ENCODE data around the gene PHLDA2. TPM values are rescaled to one million over a fixed set of nuclear protein-coding genes. Genes with fewer than 3 reads are reported as not detected.

PHLDA2 gene
- total and polyA plus RNA-seq, 9 of the 15 experiments (the other 6 are each of a cell fraction or from before 2014, with no cell fraction given), result 0.43 to 42.4 (median 4.7) TPM

- H4K20me1 ChIP-seq (replicated peaks; ENCODE audit: control insufficient read depth, insufficient read depth, low read length), result no peaks in the 10 kb centered on the region
- in situ Hi-C loops (cut with MboI) (no loop called here), intact Hi-C loops (cut with micrococcal nuclease) (loop anchor here (10.0 kb wide), 1 partner anchor 316 kb away; no protein-coding TSS in a partner anchor)
- H2AFZ ChIP-seq (ENCODE audit: low read depth, low read length), result no peak overlapping the region
- H3K4me2 ChIP-seq (ENCODE audit: insufficient read depth, low read length), result no peak overlapping the region
- no peaks in the 10 kb centered on the region for H3K9me1 ChIP-seq (ENCODE audit: control insufficient read depth, insufficient read depth, low read length)
- ChIA-PET CTCF (ENCODE audit: low intra/inter-chr PET ratio) (no interaction called here), POLR2A (interaction anchor here (1.0 to 1.1 kb wide), 2 partner anchors 13 to 181 kb away, joined by 4 to 5 read pairs; partner anchors contain the start of gene KCNQ1OT1)
- 47% methylated on average over 6 of the region's 7 CpGs for WGBS (ENCODE audit: insufficient coverage, low coverage, missing lambda C conversion rate)
- H3K36me3 ChIP-seq (ENCODE audit: control insufficient read depth, insufficient read depth, low read length), result no peaks in the 10 kb centered on the region
- H3K27me3 ChIP-seq (ENCODE audit: control insufficient read depth in 2 of 2, insufficient read depth in 2 of 2, low read length in 2 of 2), result 0 out of 5 replicates have a peak, but pooled peaks cover 0 to 12% of the 10 kb centered on the region in 2 experiments
- H3K9me3 ChIP-seq (replicated peaks; ENCODE audit: control insufficient read depth, insufficient read depth, low read depth, low read length), result peaks cover 6% of the 10 kb centered on the region
- no peak for FAIRE-seq
- no TSS peak for BruUV-seq (replicated peaks)
- no peak overlapping the region for H3K27ac ChIP-seq (ENCODE audit: extremely low read depth, low read depth, low read length)
- ATAC-seq, result no peak
- TF ChIP-seq BRF1 (IDR thresholded peaks at IDR 0.05; ENCODE audit: borderline replicate concordance, extremely low read depth, insufficient read length) (no peak), NFIC (IDR thresholded peaks at IDR 0.05) (peak; percentile 49)
- H3K4me3 ChIP-seq, result no peak overlapping the region
- no peak for DNase-seq (ENCODE audit: extremely low read depth in 1 of 4, low spot score in 3 of 4)
- peak overlapping the region in 1 of 2 experiments; percentile 38; a peak in 1 of 4 replicates for H3K9ac ChIP-seq (ENCODE audit: insufficient read depth in 1 of 2, low read depth in 2 of 2, low read length in 2 of 2)
- H3K79me2 ChIP-seq (ENCODE audit: control insufficient read depth, insufficient read depth, low read length), result no peaks in the 10 kb centered on the region
- H3K4me1 ChIP-seq (replicated peaks in 1 of 2; ENCODE audit: control insufficient read depth in 2 of 2, insufficient read depth in 2 of 2, low read length in 2 of 2), result peaks cover 5 to 43% of the 10 kb centered on the region in 2 experiments; a peak in 3 of 5 replicates
Measured at GRCh38 chr11:2880646-2881045, 48.6 kb downstream of the PHLDA2 start.

GRCh38 chr11:2878782-2879181 lies 50.4 kb downstream of the PHLDA2 start:
- DNase-seq (ENCODE audit: extremely low read depth in 1 of 4, low spot score in 3 of 4) (no peak), ATAC-seq (no peak), FAIRE-seq (no peak)
- Histone ChIP-seq H3K79me2 (ENCODE audit: control insufficient read depth, insufficient read depth, low read length) (no peaks in the 10 kb centered on the region), H3K4me3 (no peak overlapping the region), H3K9me3 (replicated peaks; ENCODE audit: control insufficient read depth, insufficient read depth, low read depth, low read length) (peaks cover 6% of the 10 kb centered on the region), H3K9me1 (ENCODE audit: control insufficient read depth, insufficient read depth, low read length) (no peaks in the 10 kb centered on the region), H3K27ac (ENCODE audit: extremely low read depth, low read depth, low read length) (no peak overlapping the region), H2AFZ (ENCODE audit: low read depth, low read length) (no peak overlapping the region), H3K4me1 (replicated peaks in 1 of 2; ENCODE audit: control insufficient read depth in 2 of 2, insufficient read depth in 2 of 2, low read length in 2 of 2) (peaks cover 0 to 25% of the 10 kb centered on the region in 2 experiments; a peak in 3 of 5 replicates), H4K20me1 (replicated peaks; ENCODE audit: control insufficient read depth, insufficient read depth, low read length) (no peaks in the 10 kb centered on the region), H3K36me3 (ENCODE audit: control insufficient read depth, insufficient read depth, low read length) (no peaks in the 10 kb centered on the region), H3K27me3 (ENCODE audit: control insufficient read depth in 2 of 2, insufficient read depth in 2 of 2, low read length in 2 of 2) (peaks cover 0 to 12% of the 10 kb centered on the region in 2 experiments; a peak in 1 of 5 replicates), H3K9ac (ENCODE audit: insufficient read depth in 1 of 2, low read depth in 2 of 2, low read length in 2 of 2) (no peak overlapping the region), H3K4me2 (ENCODE audit: insufficient read depth, low read length) (no peak overlapping the region)
- intact Hi-C loops (cut with micrococcal nuclease) (no loop called here), in situ Hi-C loops (cut with MboI) (no loop called here)
- WGBS (ENCODE audit: insufficient coverage, low coverage, missing lambda C conversion rate), result 41% methylated on average over 8 of the region's 8 CpGs
- BruUV-seq (replicated peaks), result no TSS peak
- ChIA-PET POLR2A (no interaction called here), CTCF (ENCODE audit: low intra/inter-chr PET ratio) (no interaction called here)
- TF ChIP-seq CHD4 (IDR thresholded peaks at IDR 0.05; ENCODE audit: insufficient read depth, insufficient replicate concordance, low read depth, low read length, poor library complexity, severe bottlenecking) (no peak), BCOR (IDR thresholded peaks at IDR 0.05) (peak; percentile 57; the same call in 1 of the 2 replicates), ZFP91 (CRISPR knock-in tag; IDR thresholded peaks at IDR 0.05) (no peak), ETS2 (tag; IDR thresholded peaks at IDR 0.05; ENCODE audit: borderline replicate concordance, poor library complexity, severe bottlenecking) (no peak), PCBP1 (IDR thresholded peaks at IDR 0.05; ENCODE audit: low read depth, low read length, poor library complexity, severe bottlenecking) (no peak), SNIP1 (IDR thresholded peaks at IDR 0.05; ENCODE audit: low read depth) (no peak), NR4A1 (CRISPR knock-in tag; IDR thresholded peaks at IDR 0.05) (no peak), NR4A1 (tag; IDR thresholded peaks at IDR 0.05) (no peak), GTF2A2 (tag; IDR thresholded peaks at IDR 0.05) (no peak)
- TF ChIP-seq, protein P1, sequence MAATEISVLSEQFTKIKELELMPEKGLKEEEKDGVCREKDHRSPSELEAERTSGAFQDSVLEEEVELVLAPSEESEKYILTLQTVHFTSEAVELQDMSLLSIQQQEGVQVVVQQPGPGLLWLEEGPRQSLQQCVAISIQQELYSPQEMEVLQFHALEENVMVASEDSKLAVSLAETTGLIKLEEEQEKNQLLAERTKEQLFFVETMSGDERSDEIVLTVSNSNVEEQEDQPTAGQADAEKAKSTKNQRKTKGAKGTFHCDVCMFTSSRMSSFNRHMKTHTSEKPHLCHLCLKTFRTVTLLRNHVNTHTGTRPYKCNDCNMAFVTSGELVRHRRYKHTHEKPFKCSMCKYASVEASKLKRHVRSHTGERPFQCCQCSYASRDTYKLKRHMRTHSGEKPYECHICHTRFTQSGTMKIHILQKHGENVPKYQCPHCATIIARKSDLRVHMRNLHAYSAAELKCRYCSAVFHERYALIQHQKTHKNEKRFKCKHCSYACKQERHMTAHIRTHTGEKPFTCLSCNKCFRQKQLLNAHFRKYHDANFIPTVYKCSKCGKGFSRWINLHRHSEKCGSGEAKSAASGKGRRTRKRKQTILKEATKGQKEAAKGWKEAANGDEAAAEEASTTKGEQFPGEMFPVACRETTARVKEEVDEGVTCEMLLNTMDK (IDR thresholded peaks at IDR 0.05; ENCODE audit: borderline replicate concordance, insufficient read depth, low read depth, low read length, poor library complexity, severe bottlenecking), result no peak

Data from K562 (cell line).